ENCODE data around the gene ARL4D.

Gene ARL4D

DNA sequence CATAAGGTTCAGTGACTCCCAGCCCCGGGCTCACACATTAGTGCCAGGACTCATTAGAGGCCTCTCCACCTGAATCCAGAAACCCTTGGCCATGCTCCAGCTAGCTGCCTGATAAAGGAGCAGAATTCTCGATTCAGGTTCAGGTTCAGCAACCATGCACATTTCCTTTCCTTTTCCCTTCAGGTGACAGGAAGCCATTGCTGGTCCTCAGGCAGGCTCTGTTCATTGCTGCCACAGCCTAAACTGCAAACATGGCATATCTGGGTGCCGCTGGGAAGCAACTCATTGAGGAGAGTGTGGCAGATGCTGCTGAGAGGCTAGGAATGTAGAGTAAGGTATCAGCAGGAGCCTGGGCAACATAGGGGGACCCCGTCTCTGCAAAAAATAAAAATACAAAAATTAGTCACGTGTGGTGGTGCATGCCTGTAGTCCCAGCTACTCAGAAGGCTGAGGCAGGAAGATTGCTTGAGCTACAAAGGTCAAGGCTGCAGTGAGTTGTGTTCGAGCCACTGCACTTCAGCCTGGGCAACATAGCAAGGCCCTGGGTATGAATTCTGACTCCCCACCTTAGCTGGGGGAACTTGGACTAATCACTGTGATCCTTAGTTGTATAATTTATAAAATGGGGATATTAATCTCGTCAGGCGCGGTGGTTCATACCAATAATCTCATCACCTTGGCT is 28.7 kb downstream of the ARL4D start:
- DNase-seq (ENCODE audit: low read depth): no peak

DNA sequence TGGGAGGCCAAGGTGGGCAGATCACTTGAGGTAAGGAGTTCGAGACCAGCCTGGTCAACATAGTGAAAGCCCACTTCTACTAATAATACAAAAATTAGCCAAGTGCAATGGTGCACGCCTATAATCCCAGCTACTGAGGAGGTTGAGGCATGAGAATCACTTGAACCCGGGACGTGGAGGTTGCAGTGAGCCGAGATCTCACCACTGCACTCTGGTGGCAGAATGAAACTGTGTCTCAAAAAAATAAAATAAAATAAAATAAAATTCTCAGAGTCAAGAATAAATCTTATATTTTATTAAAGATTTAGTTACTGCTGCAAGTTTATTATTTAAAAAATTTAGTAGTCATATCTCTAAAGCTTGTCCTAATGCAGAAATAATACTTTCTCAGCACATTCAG is 29.7 kb downstream of the ARL4D start:
- no peak for DNase-seq (ENCODE audit: low read depth)

DNA sequence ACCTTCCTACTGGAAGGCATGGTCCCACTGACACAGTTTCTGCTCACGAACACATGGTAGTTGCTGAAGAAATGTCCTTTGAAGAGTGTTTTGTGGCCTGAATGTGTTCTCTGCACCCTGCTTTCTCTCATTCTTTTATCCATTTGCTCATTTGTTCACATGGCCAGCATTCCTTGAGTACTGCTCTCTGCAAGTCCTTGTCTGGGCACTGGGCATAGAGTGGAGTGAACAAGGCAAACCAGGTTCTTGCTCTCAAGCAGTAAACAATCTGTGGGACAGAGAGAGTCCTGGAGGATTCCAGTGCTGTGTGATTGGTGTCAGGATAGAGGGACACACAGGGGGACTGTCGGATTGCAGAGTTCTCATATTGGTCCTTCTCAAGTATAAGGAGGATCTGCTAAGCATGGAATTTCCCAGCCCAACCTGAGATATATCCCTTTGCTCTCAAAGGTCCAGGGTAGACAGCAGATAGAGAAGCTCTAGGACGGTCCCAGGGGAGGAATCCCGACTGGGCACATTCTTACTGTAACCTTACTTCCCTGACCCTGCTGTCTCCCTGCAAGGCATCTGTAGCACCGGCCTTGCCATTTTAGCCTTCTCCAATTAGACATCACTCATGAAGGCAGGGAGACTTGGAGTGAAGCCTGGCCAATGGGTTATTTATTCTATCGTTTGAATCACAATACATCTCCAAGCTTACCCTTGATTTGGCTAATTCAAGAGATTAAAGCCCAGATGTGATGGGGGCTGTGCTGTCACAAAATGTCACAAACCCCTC is 32.3 kb downstream of the ARL4D start:
- no peak for DNase-seq (ENCODE audit: low read depth)

DNA sequence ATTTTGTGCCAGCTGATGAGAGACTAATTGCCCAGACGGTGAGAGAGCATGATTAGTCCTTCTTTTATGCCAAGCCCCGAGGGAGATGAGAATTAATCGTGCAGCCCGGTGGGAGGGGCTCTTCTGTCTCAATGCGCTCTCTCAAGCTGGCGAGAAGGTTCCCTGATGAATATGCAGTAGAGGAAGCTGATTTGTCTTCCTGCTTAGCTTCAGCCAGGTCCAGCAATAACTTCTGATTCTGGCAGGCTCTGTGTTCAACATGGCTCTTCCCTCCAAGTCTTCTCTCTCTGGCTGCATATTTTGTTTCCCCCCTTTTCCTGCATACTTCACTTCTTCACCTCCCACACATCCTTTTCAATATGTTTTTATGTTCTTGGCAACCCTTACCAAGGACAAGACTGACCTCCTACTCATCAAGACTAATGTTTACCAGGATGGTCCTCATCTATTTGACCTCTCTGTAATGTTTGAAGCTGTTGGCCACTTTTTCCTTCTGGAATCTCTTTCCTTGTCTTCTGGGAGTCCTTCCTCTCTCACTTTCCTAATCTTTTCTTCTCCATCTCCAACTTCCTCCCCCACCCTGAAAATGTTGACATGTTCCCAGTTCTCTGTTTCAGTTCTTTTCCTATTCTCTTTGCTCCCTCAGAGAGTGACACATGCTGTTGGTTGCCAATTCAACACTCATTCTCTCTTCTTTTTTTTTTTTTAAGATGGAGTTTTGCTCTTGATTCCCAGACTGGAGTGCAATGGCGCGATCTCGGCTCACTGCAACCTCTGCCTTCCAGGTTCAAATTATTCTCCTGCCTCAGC is 33.1 kb downstream of the ARL4D start:
- no peak for DNase-seq (ENCODE audit: low read depth)

DNA sequence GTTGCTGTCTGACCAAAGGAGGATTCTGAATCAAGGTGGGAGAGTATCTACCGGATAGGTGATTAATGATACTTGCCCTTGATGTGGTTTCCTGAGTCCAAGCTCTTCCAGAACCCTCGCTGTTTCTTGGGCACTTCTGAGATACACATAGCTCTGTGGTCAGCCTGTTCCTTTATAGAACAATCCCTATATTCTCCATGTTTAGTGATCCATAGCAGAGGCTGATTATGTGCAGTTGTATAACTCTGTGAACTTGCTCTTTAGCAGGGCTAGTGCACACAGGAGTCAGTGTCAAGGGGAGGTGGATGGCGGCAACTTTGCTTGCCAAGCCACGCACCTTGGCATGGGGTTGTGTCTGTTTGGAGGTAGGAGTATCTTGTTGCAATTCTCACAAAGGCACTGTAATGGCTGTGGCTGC is 36.1 kb downstream of the ARL4D start:
- DNase-seq (ENCODE audit: low read depth): no peak

DNA sequence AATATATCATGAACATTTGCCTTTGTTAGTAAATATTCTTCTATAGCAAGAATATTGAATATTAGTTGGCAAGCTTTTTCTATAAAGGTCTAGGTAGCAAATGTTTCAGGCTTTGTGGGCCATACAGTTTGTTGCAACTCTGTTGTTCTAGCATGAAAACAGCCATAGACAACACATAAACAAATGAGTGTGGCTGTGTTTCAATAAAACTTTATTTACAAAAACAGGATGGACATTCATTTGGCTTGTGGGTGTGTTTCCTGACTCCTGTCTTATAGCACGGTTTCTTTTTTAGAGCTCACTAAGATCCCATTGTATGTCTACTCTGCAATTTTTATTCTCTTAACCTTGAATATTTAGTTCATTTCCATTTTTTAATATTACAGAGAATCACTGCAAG is 39.0 kb downstream of the ARL4D start:
- no peak for DNase-seq (ENCODE audit: low read depth)

DNA sequence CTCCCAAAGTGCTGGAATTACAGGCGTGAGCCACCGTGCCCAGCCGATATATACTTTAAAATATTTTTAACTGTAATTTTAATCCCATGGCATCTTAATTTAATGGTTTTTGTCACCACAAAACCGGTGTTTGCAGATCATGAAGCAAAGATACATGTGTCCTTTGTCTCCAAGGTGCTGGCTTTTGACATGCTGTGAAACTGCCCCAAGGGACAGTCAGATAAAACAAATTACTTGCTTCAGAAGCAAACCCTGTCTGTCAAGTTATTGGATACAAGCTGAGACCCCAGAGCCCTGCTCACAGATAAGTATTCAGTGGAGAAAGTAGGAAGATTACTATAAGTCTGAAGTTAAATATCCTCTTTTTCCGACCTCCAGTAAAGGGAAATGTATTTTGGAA is 39.8 kb downstream of the ARL4D start:
- no peak for DNase-seq (ENCODE audit: low read depth)

DNA sequence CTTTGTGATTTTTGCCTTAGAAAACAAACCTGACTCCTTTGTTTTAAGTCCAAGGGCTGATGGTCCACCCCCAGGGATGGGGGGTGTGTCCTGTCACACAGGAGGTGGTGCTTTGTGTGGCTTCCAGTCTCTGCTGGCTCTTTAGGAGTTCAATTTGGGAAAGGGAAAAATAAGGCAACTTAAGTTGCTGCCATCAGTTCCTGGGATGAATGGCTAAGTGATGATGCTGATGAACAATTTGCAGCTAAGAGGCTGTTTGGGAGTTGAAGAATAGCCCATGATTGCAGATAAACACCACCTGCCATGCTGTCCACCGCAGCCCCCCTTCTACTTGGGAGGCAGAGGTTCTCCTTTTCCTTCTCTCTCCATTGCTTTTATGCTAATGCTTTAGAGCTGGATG is 40.2 kb downstream of the ARL4D start:
- DNase-seq (ENCODE audit: low read depth): no peak

DNA sequence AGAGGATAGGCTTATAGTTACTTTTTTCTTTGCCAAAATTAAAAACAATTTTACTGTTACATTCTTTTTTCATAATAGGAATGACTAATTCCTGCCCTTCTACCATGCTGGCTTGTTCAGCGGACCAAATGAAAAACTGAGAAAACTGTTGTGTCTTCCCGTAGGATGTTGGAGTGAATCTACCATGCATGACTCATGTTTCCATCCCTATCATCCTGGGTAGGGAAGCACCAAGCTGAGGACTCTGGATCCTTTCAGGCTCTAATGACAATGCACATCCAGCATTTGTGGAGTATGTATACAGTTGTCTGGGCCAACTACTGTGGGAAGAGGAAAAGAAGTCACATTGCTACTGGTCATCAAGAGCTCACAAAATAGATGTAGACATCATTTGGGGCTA is 43.9 kb downstream of the ARL4D start:
- no peak for DNase-seq (ENCODE audit: low read depth)

DNA sequence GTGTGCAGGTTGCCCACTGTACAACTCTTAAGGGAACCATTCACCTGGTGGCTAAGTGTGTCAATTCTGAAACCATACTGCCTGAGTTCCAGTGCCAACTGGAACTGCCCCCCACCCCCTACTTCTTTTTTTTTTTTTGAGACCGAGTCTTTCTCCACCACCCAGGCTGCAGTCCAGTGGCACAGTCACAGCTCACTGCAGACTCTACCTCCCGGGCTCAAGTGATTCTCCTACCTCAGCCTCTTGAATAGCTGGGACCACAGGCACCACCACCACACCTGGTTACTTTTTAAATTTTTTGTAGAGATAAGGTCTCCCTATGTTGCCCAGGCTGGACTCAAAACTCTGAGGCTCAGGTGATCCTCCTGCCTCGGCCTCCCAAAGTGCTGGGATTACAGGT is 44.6 kb downstream of the ARL4D start:
- no peak for DNase-seq (ENCODE audit: low read depth)

DNA sequence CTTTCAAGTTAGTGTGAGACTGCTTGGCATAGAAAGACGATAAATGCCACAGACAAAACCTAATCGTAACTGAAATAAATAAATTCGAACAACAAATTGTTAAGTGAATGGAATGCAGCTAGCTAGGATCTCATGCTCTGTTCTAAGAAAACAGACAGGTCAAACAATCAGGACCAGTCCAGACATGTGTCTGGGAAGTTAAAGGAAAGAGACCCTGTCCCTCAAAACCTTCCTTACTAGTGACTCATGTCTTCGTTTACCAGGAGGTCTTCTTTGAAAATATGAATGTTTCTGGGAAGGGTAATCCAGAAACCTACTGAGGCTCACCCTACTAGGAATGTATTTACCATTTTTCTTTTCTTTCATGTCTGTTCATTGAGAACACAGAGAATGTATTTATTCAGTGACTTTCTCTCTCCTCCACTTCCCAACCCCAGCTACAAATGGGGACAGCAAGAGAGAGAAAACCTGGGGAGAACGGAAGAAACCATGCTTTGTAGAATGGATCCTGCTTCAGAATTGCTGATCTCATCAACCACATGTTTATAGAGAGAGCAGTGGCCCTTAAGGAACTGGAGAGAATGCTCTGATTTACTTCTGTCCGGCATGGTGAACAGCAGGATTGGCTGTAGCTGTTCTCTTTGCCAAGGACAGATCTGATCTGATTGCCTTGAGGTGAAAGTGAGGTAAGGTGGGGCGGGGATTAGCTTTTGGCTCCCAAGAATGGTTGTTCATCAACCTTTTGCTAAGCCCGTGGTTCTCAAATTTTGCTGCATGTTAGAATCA is 45.6 kb downstream of the ARL4D start:
- no peak for DNase-seq (ENCODE audit: low read depth)

DNA sequence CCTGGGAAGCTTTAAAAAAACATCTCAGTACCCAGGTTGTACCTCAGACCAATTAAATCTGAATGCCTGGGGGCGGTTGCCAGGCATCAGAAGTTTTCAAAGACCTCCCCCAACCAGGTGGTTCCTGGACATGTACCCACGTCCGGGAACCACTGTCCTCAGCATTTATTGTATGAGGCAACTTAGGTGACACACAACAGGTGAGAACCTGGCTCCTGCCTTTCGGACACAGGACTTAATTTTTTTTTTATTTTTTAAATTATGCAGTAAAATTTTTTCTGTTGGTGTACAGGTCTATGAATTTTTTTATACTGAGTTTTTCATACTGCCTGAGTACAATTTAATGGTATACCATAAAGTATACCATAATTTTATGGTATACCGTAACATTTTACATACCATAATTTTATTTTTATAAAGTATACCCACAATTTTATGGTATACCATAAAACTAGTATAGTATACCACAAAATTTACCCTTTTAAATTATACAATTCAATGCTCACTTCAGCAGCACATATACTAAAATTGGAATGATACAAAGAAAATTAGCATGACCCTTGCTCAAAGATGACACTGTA is 46.3 kb downstream of the ARL4D start:
- DNase-seq (ENCODE audit: low read depth): no peak

DNA sequence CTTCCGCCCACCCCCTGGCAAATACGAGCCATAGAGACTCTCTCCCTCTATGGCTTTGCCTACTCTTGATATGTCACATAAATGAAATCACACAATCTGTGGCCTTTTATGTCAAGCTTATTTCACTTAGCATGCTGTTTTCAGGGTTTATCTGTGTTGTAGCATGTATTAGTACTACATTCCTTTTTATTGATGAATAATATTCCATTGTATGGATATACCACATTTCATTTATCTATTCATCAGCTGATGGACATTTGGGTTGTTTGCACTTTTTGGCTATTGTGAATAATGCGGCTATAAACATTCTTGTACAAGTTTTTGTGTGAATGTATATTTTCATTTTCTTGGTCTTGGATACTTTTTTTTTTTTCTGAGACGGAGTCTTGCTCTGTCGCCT is 48.0 kb downstream of the ARL4D start:
- DNase-seq (ENCODE audit: low read depth): no peak

DNA sequence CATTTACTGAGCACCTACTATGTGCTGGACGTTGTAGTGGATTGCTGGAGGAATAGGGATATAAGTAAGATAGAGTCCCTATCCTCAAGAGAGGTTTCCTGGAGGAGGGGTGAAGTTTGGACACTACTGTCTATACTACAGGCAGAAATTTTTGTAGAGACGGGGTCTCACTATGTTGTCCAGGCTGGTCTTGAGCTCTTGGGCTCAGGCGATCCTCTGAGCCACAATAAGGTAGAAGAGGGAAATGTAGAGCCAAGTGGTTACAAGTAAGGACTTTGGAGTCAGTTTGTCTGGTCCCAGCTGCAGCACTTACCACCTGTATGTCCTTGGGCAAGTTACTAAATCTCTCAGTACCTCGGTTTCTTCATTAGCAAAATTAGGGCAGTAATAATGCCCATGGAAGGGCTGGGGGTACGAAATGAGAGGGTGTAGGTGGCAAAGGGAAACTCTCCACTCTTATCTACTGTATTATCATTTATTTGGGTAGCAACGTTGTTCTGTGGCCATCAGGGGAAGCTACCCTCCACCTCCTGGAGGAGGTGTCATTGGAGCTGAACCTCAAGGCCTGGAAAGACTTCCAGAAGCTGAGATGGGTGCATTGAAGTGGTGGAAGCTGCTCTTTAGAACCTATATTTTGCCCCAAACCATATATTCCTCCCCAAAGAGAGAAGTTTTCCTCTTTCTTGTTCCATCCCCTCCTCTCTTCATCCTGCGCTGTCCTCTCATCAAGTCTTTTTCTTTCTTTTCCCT is 50.1 kb downstream of the ARL4D start:
- no peak for DNase-seq (ENCODE audit: low read depth)

DNA sequence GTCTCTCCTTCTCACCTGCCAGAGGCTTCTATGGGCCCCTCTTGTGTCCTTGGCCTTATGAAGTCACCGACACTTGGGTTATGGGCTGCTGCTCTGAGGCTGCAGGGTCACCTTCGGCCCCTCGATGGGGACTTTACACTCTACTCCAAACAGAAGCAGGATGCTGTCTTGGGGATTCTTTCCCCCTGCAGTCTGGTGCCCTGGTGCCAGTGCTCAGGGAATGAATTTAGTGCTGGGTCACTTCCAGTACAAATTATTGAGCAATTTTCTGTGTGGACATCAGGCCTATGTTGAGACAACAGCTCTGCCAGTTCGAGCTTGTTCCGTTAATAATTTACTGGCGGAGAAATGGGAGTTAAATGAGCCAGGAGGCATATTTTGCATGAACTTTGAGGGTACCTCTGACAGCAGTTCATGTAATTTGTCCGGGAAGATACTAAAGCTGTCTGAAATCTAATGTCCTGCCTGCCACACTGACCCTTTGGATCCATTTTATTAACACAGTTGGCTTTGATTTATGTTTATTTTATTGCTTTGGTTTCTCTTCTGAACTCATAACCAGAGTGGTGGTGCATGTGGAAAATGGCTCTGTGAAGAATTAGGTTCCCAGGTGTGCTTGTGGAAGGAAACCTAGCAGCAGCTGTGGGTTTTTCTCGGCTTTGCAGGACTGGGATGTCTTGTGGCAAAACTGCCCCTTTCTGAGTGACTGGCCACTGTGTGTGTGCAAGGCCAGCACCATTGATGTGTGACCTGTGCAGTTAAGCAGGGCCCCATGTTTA is 50.9 kb downstream of the ARL4D start:
- DNase-seq (ENCODE audit: low read depth): no peak

All from GM04504 (cell line).